GM19467 (cell line): ENCODE results near the gene ACADM.
"Not testable (repeated sequence)": the region's sequence is repeated elsewhere in the genome, so short reads cannot be mapped to it uniquely, and the experiment has no call there.

Experiments
- ATAC-seq: cut with Tn5 transposase; IDR thresholded peaks from one replicate; pipeline ENCODE4 v1.9.1; 2021; ENCODE audit warnings: mild to moderate bottlenecking, moderate library complexity; ENCODE audit not compliant: unreplicated experiment

ACADM gene

DNA sequence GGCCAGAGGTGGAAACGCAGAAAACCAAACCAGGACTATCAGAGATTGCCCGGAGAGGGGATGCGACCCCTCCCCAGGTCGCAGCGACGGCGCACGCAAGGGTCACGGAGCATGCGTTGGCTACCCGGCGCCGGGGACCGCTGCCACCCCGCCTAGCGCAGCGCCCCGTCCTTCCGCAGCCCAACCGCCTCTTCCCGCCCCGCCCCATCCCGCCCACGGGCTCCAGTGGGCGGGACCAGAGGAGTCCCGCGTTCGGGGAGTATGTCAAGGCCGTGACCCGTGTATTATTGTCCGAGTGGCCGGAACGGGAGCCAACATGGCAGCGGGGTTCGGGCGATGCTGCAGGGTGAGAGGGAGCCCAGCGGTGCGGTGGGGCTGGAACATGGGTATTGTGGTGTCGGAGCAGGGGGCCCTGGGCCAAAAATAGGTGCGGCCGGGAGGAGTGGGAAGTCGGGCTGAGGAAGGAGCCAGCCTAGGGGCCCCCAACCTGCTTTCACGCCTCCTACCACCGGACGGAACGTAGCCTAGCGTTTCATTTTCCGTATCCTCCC, at the start of gene ACADM:
Gene ACADM (plus strand): TSS at position 238 of the 551 bp plus-strand sequence. CDS start 79 bp downstream, at position 317.
- peak; percentile 92 for ATAC-seq

DNA sequence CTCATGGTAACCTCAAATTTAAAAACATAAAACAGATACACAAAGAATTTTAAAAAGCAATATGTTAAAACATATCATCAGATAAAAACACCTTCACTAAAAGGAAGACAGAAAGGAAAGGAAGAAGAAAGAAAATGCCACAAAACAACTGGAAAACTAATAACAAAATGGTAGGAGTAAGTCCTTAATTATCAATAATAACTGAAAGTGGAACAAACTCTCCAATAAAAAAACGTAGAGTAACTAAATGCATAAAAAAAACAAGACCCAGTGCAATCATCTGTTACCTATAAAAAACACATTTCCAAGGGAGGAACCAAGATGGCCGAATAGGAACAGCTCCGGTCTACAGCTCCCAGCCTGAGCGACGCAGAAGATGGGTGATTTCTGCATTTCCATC, 47.1 kb upstream of the ACADM start:
- ATAC-seq: no peak

DNA sequence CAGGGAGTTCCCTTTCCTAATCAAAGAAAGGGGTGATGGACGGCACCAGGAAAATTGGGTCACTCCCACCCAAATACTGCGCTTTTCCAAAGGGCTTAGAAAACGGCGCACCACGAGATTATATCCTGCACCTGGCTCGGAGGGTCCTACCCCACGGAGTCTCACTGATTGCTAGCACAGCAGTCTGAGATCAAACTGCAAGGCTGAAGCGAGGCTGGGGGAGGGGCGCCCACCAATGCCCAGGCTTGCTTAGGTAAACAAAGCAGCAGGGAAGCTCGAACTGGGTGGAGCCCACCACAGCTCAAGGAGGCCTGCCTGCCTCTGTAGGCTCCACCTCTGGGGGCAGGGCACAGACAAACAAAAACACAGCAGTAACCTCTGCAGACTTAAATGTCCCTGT, 46.5 kb upstream of the ACADM start:
- not testable (repeated sequence) for ATAC-seq

DNA sequence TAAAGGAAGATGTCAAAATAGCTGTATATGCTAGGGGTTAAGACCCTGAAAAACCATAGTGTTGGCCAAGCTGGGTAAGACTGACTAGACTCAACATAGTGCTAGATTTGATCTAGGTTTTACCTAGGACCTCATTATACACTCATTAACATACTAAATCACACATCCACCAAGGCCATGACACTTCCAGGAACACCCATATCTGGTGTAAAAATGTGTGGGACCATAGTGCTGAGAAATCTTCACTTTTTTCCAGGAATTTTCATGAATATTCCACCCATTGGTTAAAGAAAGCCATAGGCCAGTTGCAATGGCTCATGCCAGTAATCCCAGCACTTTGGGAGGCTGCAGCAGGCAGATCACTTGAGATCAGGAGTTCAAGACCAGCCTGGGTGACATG, 34.0 kb upstream of the ACADM start:
- ATAC-seq: no peak

DNA sequence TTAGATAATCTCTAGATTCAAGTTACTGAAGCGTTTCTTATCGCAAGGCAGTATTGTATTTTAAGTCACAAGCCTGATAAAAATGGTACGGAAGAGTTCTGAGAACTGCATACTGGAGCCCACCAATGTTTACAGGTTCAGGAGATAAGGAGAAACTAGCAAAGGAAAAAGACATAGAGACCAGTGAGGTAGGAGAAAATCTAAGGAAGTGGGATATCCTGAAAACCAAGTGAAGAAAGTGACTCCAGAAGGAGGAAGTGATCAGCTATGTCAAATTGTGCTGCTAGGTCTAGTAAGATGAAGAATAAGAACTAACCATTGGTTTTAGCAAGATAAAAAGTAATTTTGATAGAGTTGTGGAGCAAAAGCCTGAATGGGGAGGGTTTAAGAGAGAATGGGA, 31.0 kb upstream of the ACADM start:
- ATAC-seq: no peak

DNA sequence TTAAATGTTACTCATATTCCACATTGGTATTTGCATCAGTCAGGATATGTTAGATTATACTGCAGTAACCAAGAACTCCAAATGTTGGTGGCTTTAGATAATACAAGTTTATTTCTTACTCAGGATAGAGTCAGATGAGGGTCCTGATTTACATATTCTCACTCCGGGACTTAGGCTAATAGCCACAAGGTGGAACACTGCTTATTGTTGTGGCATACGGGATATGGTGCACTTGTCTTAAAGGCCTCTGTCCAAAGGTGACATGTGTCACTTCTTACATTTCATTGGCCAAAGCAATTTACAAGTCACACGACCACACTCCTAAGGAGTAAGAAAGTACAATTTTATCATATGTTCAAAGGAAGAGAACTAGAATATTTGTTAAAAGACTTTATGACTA, 28.5 kb upstream of the ACADM start:
- ATAC-seq: no peak

DNA sequence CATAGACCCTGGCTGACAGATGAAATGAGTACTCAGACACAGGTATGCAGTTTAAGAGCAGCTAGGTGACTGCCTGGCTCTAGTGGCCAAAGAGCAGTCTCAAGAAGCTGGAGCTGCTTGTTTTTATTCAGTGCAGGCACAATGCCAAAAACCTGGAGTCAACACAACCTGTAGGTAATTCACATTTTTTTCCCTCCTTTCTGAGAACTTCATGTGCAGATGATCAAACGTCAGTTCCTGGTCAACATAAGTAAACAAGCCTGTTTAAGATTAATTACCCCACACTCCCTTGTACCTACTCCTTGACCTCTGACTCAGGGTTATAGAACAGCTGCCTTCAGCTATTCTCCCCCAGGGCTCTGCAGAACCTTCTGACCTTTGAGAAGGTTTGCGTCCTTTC, 17.3 kb upstream of the ACADM start:
- no peak for ATAC-seq

DNA sequence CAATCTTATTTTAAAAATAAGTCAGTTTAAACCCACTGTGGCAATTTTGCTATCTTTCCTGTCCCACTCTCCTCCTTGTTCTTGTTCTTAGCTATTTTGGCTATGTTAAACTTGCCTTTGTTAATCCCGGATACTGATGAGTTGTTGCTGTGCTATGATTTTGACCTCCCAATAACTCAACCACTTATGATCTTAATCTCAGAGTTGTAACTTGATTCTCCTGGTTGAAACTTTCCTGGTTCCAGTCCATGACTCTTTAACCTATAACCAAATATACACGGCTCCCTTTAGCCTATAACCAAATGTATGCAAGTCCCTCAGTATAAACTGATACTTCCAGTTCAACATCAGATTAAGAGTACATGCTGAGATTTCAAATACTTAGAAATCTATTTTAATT, 15.6 kb upstream of the ACADM start:
- no peak for ATAC-seq

DNA sequence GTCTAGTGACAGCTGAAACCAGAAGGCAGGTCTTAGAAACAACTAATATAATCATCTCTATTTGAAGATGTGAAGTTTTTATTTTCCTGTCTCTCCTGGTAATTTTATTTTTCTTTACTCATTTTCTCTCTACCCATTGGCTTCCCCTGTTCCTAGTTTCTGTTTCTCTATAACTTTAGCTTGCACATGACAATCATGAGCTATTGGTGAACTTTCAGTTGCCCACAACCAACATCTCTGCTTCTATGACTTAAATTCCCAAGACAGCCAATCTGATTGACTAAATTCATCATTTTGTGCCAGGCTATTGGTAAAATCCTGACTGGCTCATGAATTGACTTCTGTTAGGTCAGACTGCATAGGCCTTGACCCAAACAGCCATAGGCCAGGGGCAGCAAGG, 13.7 kb upstream of the ACADM start:
- no peak for ATAC-seq

DNA sequence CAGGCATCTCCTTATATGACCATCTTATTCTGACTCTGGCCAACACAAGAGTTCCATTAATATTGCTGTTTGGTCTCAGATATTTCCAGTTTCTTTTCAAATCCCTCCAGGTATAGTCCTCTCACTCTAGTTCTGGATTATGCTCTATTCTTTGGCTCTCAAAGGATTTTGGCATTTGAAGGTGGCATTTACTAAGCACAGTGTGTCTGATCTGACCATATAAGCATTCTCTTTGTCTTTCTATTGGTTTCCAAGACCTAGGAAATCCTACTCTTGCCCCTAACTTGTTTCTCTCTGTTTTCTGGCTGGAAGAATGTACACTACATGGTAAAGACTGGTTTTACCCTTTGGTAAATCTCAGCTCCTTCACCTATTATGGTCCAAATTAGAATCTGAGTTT, 12.7 kb upstream of the ACADM start:
- no peak for ATAC-seq

DNA sequence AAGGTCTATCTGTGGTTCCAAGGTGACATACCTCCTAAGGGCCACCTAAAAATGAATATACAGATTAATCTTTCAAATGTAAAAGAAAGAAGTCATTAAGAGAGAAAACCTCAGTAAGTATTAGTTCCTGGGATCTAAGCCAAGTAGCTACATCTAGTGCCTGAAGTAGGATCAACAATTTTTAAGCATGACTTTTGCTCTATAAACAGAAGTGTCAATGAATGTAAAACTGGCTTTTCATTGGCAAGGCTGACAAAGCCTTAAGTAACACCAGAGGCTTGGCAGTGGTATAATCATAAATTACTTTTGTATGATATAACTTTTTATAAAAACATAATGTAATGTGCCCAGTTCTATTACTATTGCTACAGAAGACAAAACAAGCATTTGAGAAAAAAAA, 12.2 kb upstream of the ACADM start:
- ATAC-seq: no peak

DNA sequence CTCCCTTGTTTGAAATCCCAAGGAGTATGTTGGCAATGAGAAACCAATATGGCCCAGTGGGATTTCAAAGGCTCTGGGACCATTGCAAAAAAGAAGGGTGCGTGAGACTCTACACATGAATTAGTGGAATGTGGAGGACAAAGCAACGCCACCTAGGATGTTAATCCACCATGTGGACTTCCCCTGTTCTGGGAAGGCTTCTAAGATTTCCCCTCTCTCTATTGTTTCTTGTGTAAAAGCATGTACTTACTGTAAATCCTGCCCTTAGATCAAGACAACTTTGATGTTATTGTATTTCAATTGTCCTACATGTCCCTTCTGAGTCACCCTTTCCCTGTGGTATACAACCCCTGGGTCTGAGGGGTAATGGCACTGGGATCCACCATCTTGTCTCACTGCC, 4.7 kb upstream of the ACADM start:
- ATAC-seq: no peak

DNA sequence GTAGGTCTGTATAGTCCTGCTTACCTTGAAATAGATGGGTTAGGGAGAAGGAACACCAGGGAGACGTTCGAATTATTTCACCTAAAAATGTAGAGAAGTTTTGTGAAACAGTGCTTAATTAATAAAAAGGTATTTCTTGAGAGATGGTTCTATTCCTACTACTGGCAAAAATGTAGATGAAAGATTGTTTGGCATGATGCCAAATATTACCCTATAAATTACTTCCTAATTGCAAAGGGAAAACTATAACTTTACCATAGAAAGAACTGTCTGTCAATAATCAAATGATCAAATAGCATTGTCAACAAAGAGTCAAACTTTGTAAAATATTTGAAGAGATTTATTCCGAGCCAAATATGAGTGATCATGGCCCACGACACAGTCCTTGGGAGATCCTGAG, 4.2 kb upstream of the ACADM start:
- ATAC-seq: no peak

DNA sequence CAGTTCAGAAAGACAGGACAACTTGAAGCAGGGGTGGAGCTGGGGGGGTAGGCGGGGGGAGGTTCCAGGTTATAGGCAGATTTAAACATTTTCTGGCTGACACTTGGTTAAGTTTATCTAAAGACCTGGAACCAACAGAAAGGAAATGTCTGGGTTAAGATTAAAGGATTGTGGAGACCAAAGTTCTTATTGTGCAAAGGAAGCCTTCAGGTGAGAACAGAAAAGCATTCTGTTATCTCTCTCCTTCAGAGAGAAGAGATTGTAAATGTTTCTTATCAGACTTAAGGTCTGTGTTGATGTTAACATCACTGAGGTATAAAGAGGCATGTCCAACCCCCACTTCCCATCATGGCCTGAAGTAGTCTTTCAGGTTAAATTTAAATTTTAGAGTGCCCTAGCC, 3.7 kb upstream of the ACADM start:
- no peak for ATAC-seq

DNA sequence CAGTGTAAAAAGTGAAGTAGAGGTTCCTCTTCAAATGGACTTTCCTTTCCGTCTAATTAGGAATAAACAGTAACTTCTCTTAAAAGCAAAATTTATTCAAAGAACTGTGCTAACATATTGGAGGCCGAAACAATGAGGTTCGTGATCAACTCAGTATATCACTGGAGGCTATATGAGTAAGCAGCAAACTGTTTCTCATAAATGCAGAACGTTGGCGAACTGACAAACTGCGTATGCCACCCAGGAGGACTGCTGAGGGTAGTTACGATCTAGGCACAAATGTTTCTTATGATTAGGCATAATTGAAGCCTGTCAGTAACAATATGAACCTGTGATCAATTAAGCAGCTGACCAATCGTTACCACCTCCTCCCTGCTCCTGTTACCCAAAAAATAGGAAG, 2.3 kb upstream of the ACADM start:
- not testable (repeated sequence) for ATAC-seq

DNA sequence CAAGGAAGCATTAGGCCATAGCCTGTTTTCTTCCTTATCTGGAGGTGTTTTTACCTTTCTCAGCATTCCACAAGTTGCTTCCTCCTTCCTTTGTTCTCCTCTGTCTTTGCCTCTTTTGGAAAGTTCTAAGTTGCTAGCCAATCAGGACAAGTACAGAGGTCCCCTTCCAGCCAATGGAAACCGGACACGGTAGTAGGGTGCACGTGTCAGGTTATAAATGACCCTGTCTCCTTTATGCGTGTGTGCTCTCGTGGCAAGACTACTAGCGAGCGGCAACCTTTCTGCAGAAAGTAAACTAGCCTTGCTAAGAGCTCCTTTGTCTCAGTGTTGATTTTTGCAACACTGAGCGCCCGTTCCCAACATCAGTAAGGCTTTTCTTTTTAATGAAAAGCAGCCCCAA, 1.5 kb upstream of the ACADM start:
- no peak for ATAC-seq

DNA sequence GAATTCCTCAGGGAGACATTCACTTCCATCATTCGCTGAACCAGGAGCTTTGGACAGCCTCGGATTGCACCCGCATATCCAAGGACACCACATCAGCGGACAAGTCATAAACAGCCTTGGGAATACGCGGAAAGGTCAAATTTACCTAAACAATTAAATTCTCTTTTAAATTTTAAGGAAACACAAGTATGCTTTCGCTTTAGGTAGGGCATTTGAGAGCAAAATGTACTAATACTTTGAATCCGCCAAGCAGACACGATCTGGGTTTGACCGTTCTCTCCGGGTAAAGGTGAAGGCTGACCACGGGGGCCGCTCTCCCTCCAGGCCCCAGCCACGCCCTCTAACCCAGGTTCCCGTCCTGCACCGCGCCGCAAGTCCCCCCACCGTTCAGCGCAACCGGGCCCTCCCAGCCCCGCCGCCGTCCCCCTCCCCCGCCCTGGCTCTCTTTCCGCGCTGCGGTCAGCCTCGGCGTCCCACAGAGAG, 479 bp upstream of the ACADM start:
- peak; percentile 71 for ATAC-seq

DNA sequence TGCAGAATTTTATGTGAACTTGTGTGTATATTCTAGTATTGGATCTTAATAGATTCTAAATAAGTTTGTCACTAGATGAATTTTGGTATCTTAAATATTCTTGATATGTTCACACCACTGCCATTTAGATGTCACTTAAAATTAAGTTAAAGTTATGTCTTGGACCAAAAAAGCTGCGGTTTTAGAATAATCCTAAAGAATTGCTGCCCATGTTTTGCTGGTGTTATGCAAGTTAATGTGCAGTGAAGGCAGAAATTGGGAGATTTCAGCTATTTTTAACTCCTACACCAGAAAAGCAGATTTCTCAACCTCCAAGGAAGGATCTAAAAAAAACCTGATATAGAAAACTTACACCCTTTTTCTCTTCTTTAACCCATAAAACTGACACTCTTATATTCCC, 757 bp downstream of the ACADM start:
- no peak for ATAC-seq

DNA sequence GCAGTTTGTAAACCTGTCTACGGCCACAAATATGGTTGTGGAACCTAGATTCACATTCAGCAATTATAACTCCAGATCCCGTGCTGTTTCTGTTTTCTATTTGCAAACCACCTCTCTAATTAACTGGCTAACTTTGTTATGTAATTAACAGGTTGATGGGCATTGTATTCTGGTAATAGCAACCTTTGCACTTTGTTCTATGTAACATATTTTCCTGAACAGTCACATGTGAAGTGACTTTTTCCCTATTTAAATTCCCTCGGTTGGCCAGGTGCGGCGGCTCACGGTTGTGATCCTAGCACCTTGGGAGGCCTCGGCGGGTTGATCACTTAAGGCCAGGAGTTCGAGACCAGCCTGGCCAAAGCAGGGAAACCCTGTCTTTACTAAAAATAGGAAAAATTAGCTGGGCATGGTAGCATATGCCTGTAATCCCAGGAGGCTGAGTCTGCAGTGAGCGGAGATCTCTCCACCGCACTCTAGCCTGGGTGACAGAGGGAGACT, 1.4 kb downstream of the ACADM start:
- no peak for ATAC-seq

DNA sequence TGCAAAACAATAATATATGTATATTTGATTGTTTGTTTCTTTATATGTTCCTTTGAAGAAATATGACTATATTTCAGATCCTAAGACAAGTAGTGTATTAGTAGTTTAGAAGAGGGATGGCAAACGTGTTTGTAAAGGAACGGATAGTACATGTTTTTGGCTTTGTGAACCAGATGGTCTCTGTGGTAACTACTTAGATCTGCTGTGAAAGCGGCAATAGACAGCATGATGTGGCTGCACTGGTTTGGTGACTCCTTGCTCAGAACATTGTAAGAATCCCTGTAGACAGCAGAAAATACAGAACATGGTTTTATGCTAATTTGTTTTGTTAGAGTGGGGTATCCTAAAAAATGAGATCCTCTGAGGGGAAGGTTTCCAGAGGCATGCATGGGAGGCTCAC, 3.1 kb downstream of the ACADM start:
- ATAC-seq: no peak

DNA sequence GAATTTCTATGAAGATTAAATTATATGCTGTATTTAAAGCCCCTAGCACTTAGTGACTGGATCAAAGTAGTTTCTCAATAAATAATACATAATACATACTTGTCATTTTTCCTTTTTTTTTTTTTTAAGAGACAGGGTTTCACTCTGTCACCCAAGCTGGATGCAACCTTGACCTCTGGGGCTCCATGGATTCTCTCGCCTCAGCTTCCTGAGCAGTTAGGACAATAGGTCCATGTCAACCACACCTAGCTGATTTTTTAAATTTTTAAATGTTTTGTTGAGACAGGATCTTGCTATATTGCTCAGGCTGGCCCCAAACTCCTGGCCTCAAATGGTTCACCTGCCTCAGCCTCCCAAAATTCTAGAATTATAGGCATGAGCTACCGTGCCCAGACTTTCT, 5.9 kb downstream of the ACADM start:
- no peak for ATAC-seq

DNA sequence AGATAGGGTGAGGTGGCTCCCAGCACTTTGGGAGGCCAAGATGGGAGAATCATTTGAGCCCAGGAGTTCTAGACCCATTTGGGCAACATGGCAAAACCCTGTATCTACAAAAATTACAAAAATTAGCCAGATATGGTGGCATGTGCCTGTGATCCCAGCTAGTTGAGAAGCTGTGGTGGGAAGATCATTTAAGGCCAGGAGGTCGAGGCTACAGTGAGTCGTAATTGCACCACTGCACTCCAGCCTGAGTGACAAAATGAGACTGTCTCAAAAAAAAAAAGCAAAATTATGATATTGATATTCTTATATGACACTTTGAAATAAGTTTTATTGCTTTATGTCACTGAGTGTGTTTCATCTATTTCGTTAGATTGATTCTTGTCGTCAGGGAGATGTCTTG, 7.4 kb downstream of the ACADM start:
- ATAC-seq: no peak

DNA sequence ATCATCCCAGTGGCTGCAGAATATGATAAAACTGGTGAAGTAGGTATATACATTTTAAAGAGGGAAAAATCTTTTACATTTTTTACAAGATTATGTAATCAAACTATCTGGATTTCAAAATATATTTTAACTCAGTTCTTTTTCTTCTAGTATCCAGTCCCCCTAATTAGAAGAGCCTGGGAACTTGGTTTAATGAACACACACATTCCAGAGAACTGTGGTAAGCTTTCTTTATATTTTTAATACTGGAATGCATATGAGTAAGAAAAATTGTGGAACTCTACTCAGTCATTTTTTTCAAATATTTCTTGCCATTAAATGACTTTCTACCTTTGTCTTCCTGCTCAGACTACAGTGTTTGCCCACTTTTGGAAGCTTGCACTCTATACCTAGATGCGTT, 8.2 kb downstream of the ACADM start:
- no peak for ATAC-seq
